ENCODE data around the gene RNF167.
"Not testable (repeated sequence)": the region's sequence is repeated elsewhere in the genome, so short reads cannot be mapped to it uniquely, and the experiment has no call there.

The RNF167 gene

GRCh38 chr17:4898351-4898750 lies 41.7 kb upstream of the RNF167 start:
- no peak for TF ChIP-seq JUND (IDR thresholded peaks at IDR 0.05; ENCODE audit: low read depth)
- in situ Hi-C loops (cut with HindIII; ENCODE audit: low pct_unique_long_range_greater_than_20kb, low sequenced_read_pairs): no loop called here
- DNase-seq (ENCODE audit: low read depth in 1 of 2, low spot score in 1 of 2): no peak

GRCh38 chr17:4898927-4899326 lies 41.1 kb upstream of the RNF167 start:
- no peak for DNase-seq (ENCODE audit: low read depth in 1 of 2, low spot score in 1 of 2)
- in situ Hi-C loops (cut with HindIII; ENCODE audit: low pct_unique_long_range_greater_than_20kb, low sequenced_read_pairs): no loop called here
- no peak for TF ChIP-seq JUND (IDR thresholded peaks at IDR 0.05; ENCODE audit: low read depth)

GRCh38 chr17:4899341-4900230 lies 40.5 kb upstream of the RNF167 start, which contains the start of gene C17orf107:
Gene C17orf107 (plus strand): TSS chr17:4899536. CDS start chr17:4899763, 227 bp downstream.
- no peak for DNase-seq (ENCODE audit: low read depth in 1 of 2, low spot score in 1 of 2)
- TF ChIP-seq JUND (IDR thresholded peaks at IDR 0.05; ENCODE audit: low read depth): no peak
- in situ Hi-C loops (cut with HindIII; ENCODE audit: low pct_unique_long_range_greater_than_20kb, low sequenced_read_pairs): no loop called here

- DNase-seq (ENCODE audit: low read depth in 1 of 2, low spot score in 1 of 2): no peak
- no peak for TF ChIP-seq JUND (IDR thresholded peaks at IDR 0.05; ENCODE audit: low read depth)
- in situ Hi-C loops (cut with HindIII; ENCODE audit: low pct_unique_long_range_greater_than_20kb, low sequenced_read_pairs): no loop called here
Observed at GRCh38 chr17:4900231-4901107, 39.6 kb upstream of the RNF167 start.

GRCh38 chr17:4901108-4901647 lies 38.9 kb upstream of the RNF167 start:
- in situ Hi-C loops (cut with HindIII; ENCODE audit: low pct_unique_long_range_greater_than_20kb, low sequenced_read_pairs): no loop called here
- DNase-seq (ENCODE audit: low read depth in 1 of 2, low spot score in 1 of 2): no peak

GRCh38 chr17:4901648-4902344 lies 38.3 kb upstream of the RNF167 start:
- TF ChIP-seq JUND (IDR thresholded peaks at IDR 0.05; ENCODE audit: low read depth): no peak
- DNase-seq (ENCODE audit: low read depth in 1 of 2, low spot score in 1 of 2): no peak
- in situ Hi-C loops (cut with HindIII; ENCODE audit: low pct_unique_long_range_greater_than_20kb, low sequenced_read_pairs): no loop called here

More at GRCh38 chr17:4901108-4901647, 38.9 kb upstream of the RNF167 start:
- no peak for TF ChIP-seq JUND (IDR thresholded peaks at IDR 0.05; ENCODE audit: low read depth)

- no peak for DNase-seq (ENCODE audit: low read depth in 1 of 2, low spot score in 1 of 2)
- TF ChIP-seq JUND (IDR thresholded peaks at IDR 0.05; ENCODE audit: low read depth): no peak
- in situ Hi-C loops (cut with HindIII; ENCODE audit: low pct_unique_long_range_greater_than_20kb, low sequenced_read_pairs): no loop called here
Observed at GRCh38 chr17:4902540-4902939, 37.5 kb upstream of the RNF167 start.

GRCh38 chr17:4903051-4903818 lies 36.8 kb upstream of the RNF167 start, which contains the start of gene CHRNE:
Gene CHRNE (minus strand): TSS chr17:4903098. CDS start chr17:4903063, 35 bp downstream.
- in situ Hi-C loops (cut with HindIII; ENCODE audit: low pct_unique_long_range_greater_than_20kb, low sequenced_read_pairs): no loop called here
- DNase-seq (ENCODE audit: low read depth in 1 of 2, low spot score in 1 of 2): peak in 1 of 2 experiments; percentile 82
- TF ChIP-seq JUND (IDR thresholded peaks at IDR 0.05; ENCODE audit: low read depth): no peak

GRCh38 chr17:4906642-4907041 lies 33.4 kb upstream of the RNF167 start:
- DNase-seq (ENCODE audit: low read depth in 1 of 2, low spot score in 1 of 2); in situ Hi-C loops (cut with HindIII; ENCODE audit: low pct_unique_long_range_greater_than_20kb, low sequenced_read_pairs): not testable (repeated sequence)

- in situ Hi-C loops (cut with HindIII; ENCODE audit: low pct_unique_long_range_greater_than_20kb, low sequenced_read_pairs): no loop called here
- peak in 1 of 2 experiments; percentile 59 for DNase-seq (ENCODE audit: low read depth in 1 of 2, low spot score in 1 of 2)
- no peak for TF ChIP-seq JUND (IDR thresholded peaks at IDR 0.05; ENCODE audit: low read depth)
Observed at GRCh38 chr17:4908301-4908700, 31.8 kb upstream of the RNF167 start.

GRCh38 chr17:4908711-4909496 lies 31.2 kb upstream of the RNF167 start:
- in situ Hi-C loops (cut with HindIII; ENCODE audit: low pct_unique_long_range_greater_than_20kb, low sequenced_read_pairs): no loop called here
- TF ChIP-seq JUND (IDR thresholded peaks at IDR 0.05; ENCODE audit: low read depth): no peak
- DNase-seq (ENCODE audit: low read depth in 1 of 2, low spot score in 1 of 2): peak in 1 of 2 experiments; percentile 91
